AG09309 (cell line): ENCODE results near the gene RPL41.
A peak's percentile ranks its signal among the peaks of the same experiment; 100 is the strongest.

Source experiments
- DNase-seq: peaks from one replicate; pipeline ENCODE4 v3.0.0-alpha.2; 2010; ENCODE audit warnings: low read depth
- H3K4me3 ChIP-seq: 2 replicates; pipeline ENCODE4 v1.5.1; 2011; ENCODE audit warnings: mild to moderate bottlenecking, low read depth, low read length, moderate library complexity; ENCODE audit not compliant: control insufficient read depth
- TF ChIP-seq, protein P1 (sequence below): IDR thresholded peaks from 2 replicates; pipeline ENCODE4 v1.5.1; 2011; ENCODE audit warnings: mild to moderate bottlenecking, low read depth, low read length, inconsistent platforms; ENCODE audit not compliant: insufficient read depth, control insufficient read depth; ENCODE audit errors: missing control alignments

The RPL41 gene

DNA sequence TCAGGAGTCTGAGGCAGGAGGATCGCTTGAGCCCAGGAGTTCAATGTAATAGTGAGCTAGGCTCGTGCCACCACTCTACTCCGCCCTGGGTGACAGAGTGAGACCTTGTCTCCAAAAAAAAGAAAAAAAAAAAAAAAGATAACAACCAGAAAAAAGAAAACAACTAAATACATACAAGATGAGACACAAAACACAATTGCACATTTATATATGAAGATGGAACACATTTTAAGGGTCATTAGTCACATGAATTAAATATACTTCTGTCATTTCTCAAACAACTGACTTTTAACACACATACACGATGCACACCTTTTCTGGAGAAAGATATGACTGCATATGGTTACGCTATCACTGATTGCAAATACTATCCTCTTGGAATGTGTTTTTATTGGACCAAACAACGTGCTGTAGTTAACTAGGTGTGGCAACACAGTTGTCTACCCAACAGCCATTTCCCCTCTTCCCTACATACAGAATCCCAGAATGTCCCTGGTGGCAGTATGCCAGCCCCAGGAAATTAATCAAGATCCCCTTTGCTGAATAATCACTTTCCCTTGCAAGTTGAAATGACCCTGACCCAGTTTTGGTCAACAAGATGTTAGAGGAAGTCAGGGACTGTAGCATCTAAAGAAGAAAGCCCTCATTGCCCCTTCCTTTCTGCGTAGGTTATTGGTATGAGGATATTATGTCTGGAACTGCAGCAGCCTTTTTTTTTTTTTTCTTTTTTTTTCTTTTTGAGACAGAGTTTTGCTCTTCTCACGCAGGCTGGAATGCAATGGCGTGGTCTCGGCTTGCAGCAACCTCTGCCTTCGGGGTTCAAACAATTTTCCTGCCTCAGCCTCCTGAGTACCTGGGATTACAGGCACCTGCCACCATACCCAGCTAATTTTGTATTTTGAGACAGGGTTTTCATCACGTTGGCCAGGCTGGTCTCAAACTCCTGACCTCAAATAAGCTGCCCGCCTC, 30.3 kb downstream of the RPL41 start:
- TF ChIP-seq, protein P1, sequence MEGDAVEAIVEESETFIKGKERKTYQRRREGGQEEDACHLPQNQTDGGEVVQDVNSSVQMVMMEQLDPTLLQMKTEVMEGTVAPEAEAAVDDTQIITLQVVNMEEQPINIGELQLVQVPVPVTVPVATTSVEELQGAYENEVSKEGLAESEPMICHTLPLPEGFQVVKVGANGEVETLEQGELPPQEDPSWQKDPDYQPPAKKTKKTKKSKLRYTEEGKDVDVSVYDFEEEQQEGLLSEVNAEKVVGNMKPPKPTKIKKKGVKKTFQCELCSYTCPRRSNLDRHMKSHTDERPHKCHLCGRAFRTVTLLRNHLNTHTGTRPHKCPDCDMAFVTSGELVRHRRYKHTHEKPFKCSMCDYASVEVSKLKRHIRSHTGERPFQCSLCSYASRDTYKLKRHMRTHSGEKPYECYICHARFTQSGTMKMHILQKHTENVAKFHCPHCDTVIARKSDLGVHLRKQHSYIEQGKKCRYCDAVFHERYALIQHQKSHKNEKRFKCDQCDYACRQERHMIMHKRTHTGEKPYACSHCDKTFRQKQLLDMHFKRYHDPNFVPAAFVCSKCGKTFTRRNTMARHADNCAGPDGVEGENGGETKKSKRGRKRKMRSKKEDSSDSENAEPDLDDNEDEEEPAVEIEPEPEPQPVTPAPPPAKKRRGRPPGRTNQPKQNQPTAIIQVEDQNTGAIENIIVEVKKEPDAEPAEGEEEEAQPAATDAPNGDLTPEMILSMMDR: no peak
- no peak for DNase-seq
- H3K4me3 ChIP-seq: no peak overlapping the region

DNA sequence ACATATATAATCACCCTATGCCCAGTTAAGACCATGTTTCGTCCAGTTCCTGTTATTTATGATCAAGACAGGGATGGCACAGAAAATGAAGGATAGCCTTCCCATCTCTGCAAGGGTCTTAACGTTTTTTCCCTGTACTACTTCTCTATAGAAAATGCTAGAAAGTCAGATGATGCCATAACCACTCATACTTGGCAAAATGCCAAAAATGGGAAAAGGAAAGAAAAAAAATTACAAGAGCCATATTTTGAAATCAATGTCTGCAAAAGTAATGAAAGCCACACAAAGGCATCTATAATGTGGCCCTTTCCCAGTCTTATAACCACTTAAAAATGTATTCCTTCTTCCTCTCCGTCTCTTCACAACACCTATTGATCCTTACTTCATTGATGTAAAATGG, 34.1 kb downstream of the RPL41 start:
- no peak for DNase-seq
- TF ChIP-seq, protein P1: no peak
- H3K4me3 ChIP-seq: no peak overlapping the region

GRCh38 chr12:56151672-56152131, 35.3 kb downstream of the RPL41 start:
- TF ChIP-seq, protein P1: peak; percentile 38
- DNase-seq: no peak
- peak overlapping the region; percentile 82 for H3K4me3 ChIP-seq

DNA sequence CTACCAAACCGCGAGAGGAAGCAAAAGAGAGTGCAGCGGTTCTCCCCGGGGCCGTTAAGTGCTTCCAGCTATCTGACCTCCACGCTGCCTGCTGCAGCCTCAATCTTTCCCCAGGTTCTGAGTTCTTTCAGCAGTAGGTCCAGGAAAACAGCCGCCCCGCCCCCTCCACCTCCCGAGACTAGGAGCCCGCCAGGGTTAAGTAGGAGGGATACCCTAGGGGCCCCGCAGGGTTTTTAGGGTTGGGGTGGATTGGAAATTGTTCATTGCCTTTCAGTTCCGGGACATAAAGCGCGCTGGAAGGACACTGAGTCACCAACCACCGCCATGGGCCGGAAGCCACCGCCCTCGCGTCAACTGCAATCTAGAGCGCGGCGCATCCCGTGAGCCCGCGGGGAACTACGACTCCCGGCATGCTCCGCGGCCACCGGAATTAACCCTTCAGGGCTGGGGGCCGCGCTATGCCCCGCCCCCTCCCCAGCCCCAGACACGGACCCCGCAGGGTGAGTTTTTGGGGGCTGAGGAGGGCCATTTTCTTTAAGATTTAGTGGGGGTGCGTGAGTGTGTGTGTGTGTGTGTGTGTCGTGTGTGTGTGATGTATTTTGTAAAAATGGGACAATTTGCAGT, 35.8 kb downstream of the RPL41 start, which contains the start of gene MYL6B:
Gene MYL6B, plus strand, starts transcription at position 456 of the 624 bp plus-strand sequence. CDS start 1,332 bp downstream, outside the sequence.
- H3K4me3 ChIP-seq: peak within 1 kb of the TSS; percentile 82
- TF ChIP-seq, protein P1: no peak
- peak; percentile 49 for DNase-seq

DNA sequence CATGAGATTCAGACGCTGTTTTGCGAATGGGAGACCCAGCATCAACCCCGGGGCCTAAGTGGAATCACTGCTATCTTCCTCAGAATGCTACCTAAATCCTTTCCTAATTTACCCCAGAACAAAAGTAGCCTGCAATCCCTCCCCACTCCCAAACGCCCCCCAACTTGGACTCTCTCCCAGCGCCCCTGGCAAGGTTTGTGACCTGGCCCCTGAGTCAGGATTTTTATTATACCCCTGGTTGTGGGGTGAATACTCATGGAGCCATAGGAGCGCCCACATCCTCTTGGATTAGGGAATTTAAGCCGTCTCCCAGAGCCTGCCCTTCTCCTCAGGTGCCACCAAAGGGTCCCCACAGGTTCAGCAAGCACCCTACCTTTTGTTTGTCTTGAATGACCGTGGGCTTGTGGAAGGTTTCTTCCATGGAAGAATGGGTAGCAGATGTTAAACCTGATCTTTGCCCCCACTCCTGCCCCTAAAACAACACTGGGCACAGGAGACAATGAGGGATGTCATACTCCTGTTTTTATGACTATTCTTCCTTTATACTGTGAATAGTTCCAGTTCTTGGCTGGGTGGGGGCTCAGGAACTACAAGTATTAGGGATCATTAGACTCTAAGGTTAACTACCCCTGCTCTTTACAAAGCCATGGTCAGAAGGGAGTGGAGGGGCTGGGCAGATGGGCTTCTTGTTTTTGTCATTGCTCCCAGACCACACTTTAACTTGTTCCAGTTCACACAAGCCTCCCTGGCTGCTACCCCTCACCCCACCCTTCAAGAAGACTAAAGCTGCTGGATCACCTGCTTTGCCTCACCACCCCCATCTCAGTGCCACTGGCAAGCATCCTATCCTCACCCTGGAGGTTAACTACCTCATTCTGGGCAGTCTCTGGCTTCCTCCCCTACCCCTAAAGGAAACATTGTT, 36.6 kb downstream of the RPL41 start:
- DNase-seq: no peak
- TF ChIP-seq, protein P1: no peak
- H3K4me3 ChIP-seq: peak overlapping the region; percentile 82

DNA sequence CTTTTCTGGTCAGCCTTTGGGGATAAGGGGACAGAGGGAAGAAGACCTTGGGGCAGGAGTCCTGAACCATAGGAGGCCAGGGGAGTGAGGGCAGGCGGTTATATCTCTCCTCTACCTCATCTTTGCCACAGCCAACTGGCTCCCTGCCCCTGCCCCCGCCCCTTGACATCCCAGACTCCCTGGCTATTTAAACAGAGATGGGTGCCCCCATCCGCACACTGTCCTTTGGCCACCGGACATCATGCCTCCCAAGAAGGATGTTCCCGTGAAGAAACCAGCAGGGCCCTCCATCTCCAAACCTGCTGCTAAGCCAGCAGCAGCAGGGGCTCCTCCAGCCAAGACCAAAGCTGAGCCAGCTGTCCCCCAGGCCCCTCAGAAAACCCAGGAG, 37.2 kb downstream of the RPL41 start:
- no peak overlapping the region for H3K4me3 ChIP-seq
- no peak for DNase-seq
- TF ChIP-seq, protein P1: no peak
